Measurements from ENCODE around the gene DCAKD.

DNA sequence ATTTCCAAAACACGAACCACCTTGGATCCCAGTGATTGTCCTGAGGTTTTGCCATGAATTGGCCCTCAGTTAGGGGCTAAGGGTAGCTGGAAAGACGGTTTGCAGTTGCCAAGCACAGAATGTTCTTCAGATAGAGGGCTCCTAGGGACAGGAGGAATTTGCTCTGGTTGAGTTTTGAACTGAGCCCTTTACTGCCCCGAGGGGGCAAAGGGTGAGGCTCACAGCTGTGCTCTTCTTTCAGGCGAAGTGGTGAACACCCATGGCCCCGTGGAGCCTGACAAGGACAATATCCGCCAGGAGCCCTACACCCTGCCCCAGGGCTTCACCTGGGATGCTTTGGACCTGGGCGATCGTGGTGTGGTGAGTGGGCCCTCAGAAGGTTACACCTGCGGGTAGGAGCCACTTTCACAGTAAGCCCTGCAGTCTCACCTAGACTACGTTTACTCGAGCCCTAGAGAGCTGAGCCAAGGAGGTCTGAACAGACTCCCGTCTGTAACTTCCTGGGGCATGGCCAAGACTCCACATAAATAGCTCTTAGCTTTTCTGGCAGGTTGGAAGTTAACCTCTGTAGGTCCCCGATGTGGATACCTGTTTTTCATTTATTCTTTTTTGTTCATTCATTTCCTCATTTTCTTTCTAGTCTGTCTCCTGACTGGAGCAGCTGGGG, 42.1 kb upstream of the DCAKD start:
- no peak for TF ChIP-seq YY1 (IDR thresholded peaks at IDR 0.05; ENCODE audit: insufficient read depth, insufficient read length)
- TF ChIP-seq ZNF274 (IDR thresholded peaks at IDR 0.05; ENCODE audit: low read depth, low read length) = no peak
- no peak for TF ChIP-seq SUZ12 (IDR thresholded peaks at IDR 0.05; ENCODE audit: extremely low read depth, insufficient read depth, insufficient read length)
